ENCODE measurements around the gene FRMD4B. TPM values are rescaled to one million over a fixed set of nuclear protein-coding genes. Genes with fewer than 3 reads are reported as not detected.

FRMD4B gene
- total RNA-seq, 1 donor from 2014 or later, result 37.4 TPM

DNA sequence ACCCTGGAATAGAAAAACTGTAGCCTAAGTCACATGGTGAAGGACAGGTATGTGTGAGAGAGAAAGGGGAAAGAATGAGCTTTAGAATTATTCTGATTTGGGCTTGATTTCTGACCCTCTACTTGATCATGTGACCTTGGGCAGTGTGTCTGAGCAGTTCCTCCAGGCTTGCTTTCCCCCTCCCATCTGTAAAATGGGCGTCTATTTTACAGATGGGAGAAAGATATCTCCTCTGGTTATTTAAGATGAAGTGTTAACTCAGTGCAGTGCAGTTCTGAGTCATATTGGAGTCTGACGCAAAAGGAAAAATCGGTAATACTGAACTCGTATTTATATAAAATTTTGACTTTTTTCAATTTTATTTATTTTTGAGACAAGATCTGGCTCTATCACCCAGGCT, 225.4 kb downstream of the FRMD4B start:
- Mint-ChIP-seq H3K4me3 (no peak overlapping the region), H3K36me3 (no peaks in the 10 kb centered on the region), H3K9me3 (no peaks in the 10 kb centered on the region), H3K27me3 (no peaks in the 10 kb centered on the region), H3K27ac (no peak overlapping the region), H3K4me1 (ENCODE audit: unreplicated experiment) (peaks cover 15% of the 10 kb centered on the region)
- TF ChIP-seq, protein P1, sequence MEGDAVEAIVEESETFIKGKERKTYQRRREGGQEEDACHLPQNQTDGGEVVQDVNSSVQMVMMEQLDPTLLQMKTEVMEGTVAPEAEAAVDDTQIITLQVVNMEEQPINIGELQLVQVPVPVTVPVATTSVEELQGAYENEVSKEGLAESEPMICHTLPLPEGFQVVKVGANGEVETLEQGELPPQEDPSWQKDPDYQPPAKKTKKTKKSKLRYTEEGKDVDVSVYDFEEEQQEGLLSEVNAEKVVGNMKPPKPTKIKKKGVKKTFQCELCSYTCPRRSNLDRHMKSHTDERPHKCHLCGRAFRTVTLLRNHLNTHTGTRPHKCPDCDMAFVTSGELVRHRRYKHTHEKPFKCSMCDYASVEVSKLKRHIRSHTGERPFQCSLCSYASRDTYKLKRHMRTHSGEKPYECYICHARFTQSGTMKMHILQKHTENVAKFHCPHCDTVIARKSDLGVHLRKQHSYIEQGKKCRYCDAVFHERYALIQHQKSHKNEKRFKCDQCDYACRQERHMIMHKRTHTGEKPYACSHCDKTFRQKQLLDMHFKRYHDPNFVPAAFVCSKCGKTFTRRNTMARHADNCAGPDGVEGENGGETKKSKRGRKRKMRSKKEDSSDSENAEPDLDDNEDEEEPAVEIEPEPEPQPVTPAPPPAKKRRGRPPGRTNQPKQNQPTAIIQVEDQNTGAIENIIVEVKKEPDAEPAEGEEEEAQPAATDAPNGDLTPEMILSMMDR (conservative IDR thresholded peaks at IDR 0.05), result no peak
- no peak for DNase-seq (ENCODE audit: extremely low spot score, unreplicated experiment)

- no peaks in the 10 kb centered on the region for H3K27me3 Mint-ChIP-seq
- TF ChIP-seq, protein P1 (conservative IDR thresholded peaks at IDR 0.05), result no peak
- H3K4me3 Mint-ChIP-seq, result no peak overlapping the region
- peaks cover 15% of the 10 kb centered on the region for H3K4me1 Mint-ChIP-seq (ENCODE audit: unreplicated experiment)
- H3K27ac Mint-ChIP-seq, result no peak overlapping the region
- H3K36me3 Mint-ChIP-seq, result no peaks in the 10 kb centered on the region
- no peaks in the 10 kb centered on the region for H3K9me3 Mint-ChIP-seq
- no peak for DNase-seq (ENCODE audit: extremely low spot score, unreplicated experiment)
Measured at GRCh38 chr3:69160107-69160506, 225.8 kb downstream of the FRMD4B start.

DNA sequence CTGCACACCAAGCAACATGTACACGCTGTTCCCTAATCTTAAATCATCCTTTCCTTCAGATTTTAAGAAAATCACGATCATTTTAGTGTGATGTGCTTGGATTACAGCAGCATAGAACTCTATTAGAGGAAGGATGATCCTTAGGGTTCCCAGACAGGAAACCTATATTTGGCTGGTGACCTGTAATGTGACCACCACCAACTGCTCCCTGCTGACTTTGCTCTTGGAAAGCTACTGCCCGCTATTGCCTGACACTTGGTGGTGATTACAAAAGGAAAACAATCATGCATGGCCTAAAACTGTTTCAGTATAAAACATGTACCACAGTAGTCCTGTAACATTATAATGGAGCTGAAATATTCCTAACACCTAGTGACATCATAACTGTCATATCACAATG, 236.3 kb downstream of the FRMD4B start:
- Mint-ChIP-seq H3K4me1 (ENCODE audit: unreplicated experiment) (peaks cover 6% of the 10 kb centered on the region), H3K27me3 (peaks cover 3% of the 10 kb centered on the region), H3K27ac (no peak overlapping the region), H3K36me3 (no peaks in the 10 kb centered on the region), H3K9me3 (no peaks in the 10 kb centered on the region), H3K4me3 (no peak overlapping the region)
- no peak for DNase-seq (ENCODE audit: extremely low spot score, unreplicated experiment)
- TF ChIP-seq, protein P1 (conservative IDR thresholded peaks at IDR 0.05), result no peak

GRCh38 chr3:69145688-69146087, 240.2 kb downstream of the FRMD4B start:
- H3K36me3 Mint-ChIP-seq, result no peaks in the 10 kb centered on the region

DNA sequence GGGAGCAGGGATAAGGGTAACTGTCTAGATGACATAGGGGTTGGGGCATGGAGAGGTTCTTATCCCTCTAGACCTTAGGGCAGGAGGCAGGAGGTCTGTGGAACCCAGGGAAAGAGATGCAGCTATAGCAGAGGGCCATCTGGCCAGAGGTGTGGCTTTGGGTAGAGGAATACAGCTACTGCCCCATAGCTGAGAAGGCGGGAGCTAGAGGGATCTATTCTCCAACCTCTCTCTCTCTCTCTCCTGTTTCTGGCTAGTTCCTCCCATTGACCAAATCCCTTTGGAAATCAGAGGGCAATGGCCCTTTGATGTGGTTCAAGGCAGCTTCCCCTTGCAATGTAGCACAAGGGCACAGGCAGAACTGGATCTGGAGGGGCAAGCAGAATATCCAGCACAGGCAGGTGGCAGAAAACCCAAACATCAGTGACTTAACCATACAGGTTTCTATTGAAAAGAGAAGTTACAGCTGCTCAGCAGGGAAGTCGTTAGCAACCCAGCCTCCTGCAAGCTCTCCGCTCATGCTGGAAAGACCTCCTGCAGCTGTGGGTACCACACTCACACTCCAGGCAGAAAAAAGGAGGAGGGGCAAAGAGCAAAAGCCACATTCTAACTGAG, 241.2 kb downstream of the FRMD4B start:
- no peak for DNase-seq (ENCODE audit: extremely low spot score, unreplicated experiment)
- Mint-ChIP-seq H3K27me3 (no peaks in the 10 kb centered on the region), H3K4me3 (no peak overlapping the region), H3K27ac (no peak overlapping the region), H3K36me3 (no peaks in the 10 kb centered on the region), H3K9me3 (no peaks in the 10 kb centered on the region), H3K4me1 (ENCODE audit: unreplicated experiment) (peaks cover 29% of the 10 kb centered on the region)
- TF ChIP-seq, protein P1 (conservative IDR thresholded peaks at IDR 0.05), result no peak

More at GRCh38 chr3:69145688-69146087, 240.2 kb downstream of the FRMD4B start:
- H3K27me3 Mint-ChIP-seq, result no peaks in the 10 kb centered on the region
- no peak overlapping the region for H3K27ac Mint-ChIP-seq
- H3K4me1 Mint-ChIP-seq (ENCODE audit: unreplicated experiment), result peaks cover 29% of the 10 kb centered on the region
- H3K4me3 Mint-ChIP-seq, result no peak overlapping the region
- H3K9me3 Mint-ChIP-seq, result no peaks in the 10 kb centered on the region
- no peak for DNase-seq (ENCODE audit: extremely low spot score, unreplicated experiment)
- TF ChIP-seq, protein P1 (conservative IDR thresholded peaks at IDR 0.05), result no peak

All from type B pancreatic cell (in vitro differentiated cells).